Stimulated activated CD4-positive, alpha-beta T cell treated with anti-CD3 and anti-CD28 coated beads, Interleukin-15, amount 100 ng/mL, for 1 hour (primary cell): ENCODE results near the gene CAPRIN2.

Experiments
- DNase-seq, 2 donors: peaks; one replicate each; pipeline ENCODE4 v3.0.0-alpha.2; 2020; ENCODE audit warnings: low read depth in 1 of 2, low spot score in 1 of 2

CAPRIN2 gene

GRCh38 chr12:30763053-30763452, 8.3 kb upstream of the CAPRIN2 start:
- no peak for DNase-seq

GRCh38 chr12:30761730-30762129, 7.0 kb upstream of the CAPRIN2 start:
- DNase-seq: no peak

- no peak for DNase-seq
Measured at GRCh38 chr12:30757316-30757715, 2.6 kb upstream of the CAPRIN2 start.

GRCh38 chr12:30756074-30756473, 1.3 kb upstream of the CAPRIN2 start:
- no peak for DNase-seq

- no peak for DNase-seq
Measured at GRCh38 chr12:30755395-30755762, 628 bp upstream of the CAPRIN2 start.

GRCh38 chr12:30754383-30754749, 385 bp downstream of the CAPRIN2 start:
- DNase-seq: no peak

GRCh38 chr12:30753751-30754382, 884 bp downstream of the CAPRIN2 start:
- DNase-seq: no peak

GRCh38 chr12:30753233-30753632, 1.5 kb downstream of the CAPRIN2 start:
- no peak for DNase-seq

GRCh38 chr12:30752255-30752654, 2.5 kb downstream of the CAPRIN2 start:
- no peak for DNase-seq

GRCh38 chr12:30748147-30748546, 6.6 kb downstream of the CAPRIN2 start:
- DNase-seq: no peak

GRCh38 chr12:30746190-30746589, 8.6 kb downstream of the CAPRIN2 start:
- no peak for DNase-seq

- no peak for DNase-seq
Measured at GRCh38 chr12:30744321-30744720, 10.4 kb downstream of the CAPRIN2 start.

- no peak for DNase-seq
Measured at GRCh38 chr12:30740274-30740673, 14.5 kb downstream of the CAPRIN2 start.

GRCh38 chr12:30739020-30739419, 15.7 kb downstream of the CAPRIN2 start:
- no peak for DNase-seq

- no peak for DNase-seq
Measured at GRCh38 chr12:30732954-30733637, 21.7 kb downstream of the CAPRIN2 start.

GRCh38 chr12:30730011-30730410, 24.7 kb downstream of the CAPRIN2 start:
- no peak for DNase-seq

GRCh38 chr12:30729547-30729946, 25.2 kb downstream of the CAPRIN2 start:
- no peak for DNase-seq

GRCh38 chr12:30726647-30727046, 28.1 kb downstream of the CAPRIN2 start:
- no peak for DNase-seq

GRCh38 chr12:30725739-30726138, 29.0 kb downstream of the CAPRIN2 start:
- DNase-seq: no peak

- DNase-seq: no peak
Measured at GRCh38 chr12:30719060-30719459, 35.7 kb downstream of the CAPRIN2 start.

GRCh38 chr12:30707613-30708342, 47.0 kb downstream of the CAPRIN2 start:
- no peak for DNase-seq

GRCh38 chr12:30706476-30706875, 48.3 kb downstream of the CAPRIN2 start:
- DNase-seq: no peak
